Osteoblast (primary cell): ENCODE results near the gene XYLT1. TPM values are rescaled to one million over a fixed set of nuclear protein-coding genes. Genes with fewer than 3 reads are reported as not detected.

Source experiments
- DNase-seq: peaks from one replicate; pipeline ENCODE4 v3.0.0; 2011; ENCODE audit warnings: low spot score, mixed read lengths; ENCODE audit not compliant: insufficient read length; ENCODE audit errors: missing footprints
- H2AFZ ChIP-seq: 2 replicates; pipeline ENCODE4 v1.6.0; 2011; ENCODE audit warnings: mild to moderate bottlenecking, low read length
- H3K27ac ChIP-seq: 2 replicates; pipeline ENCODE4 v1.5.1; 2011; ENCODE audit warnings: mild to moderate bottlenecking, low read depth, low read length, moderate library complexity
- H3K27me3 ChIP-seq: 2 replicates; pipeline ENCODE4 v1.6.0; 2012; ENCODE audit warnings: mild to moderate bottlenecking, control low read depth, inconsistent platforms, low read length, moderate library complexity; ENCODE audit not compliant: insufficient read depth
- H3K36me3 ChIP-seq: 2 replicates; pipeline ENCODE4 v1.5.1; 2011; ENCODE audit warnings: mild to moderate bottlenecking, low read length, control low read depth, moderate library complexity; ENCODE audit not compliant: insufficient read depth
- H3K4me1 ChIP-seq: 2 replicates; pipeline ENCODE4 v1.5.1; 2011; ENCODE audit warnings: mild to moderate bottlenecking, low read length, control low read depth, moderate library complexity; ENCODE audit not compliant: insufficient read depth
- H3K4me2 ChIP-seq: 2 replicates; pipeline ENCODE4 v1.6.0; 2011; ENCODE audit warnings: mild to moderate bottlenecking, low read length; ENCODE audit not compliant: insufficient read depth
- H3K4me3 ChIP-seq: fragments of 200-600 bp; sonication (generic); 3 replicates; pipeline ENCODE4 v1.5.1; 2012; ENCODE audit warnings: mild to moderate bottlenecking, low read length, inconsistent platforms; ENCODE audit not compliant: insufficient read depth
- H3K79me2 ChIP-seq: 2 replicates; pipeline ENCODE4 v1.6.0; 2012; ENCODE audit warnings: mild to moderate bottlenecking, low read length, control low read depth, inconsistent platforms; ENCODE audit not compliant: insufficient read depth
- H3K9me3 ChIP-seq: 2 replicates; pipeline ENCODE4 v1.5.1; 2011; ENCODE audit warnings: low read depth, low read length, control low read depth
- H4K20me1 ChIP-seq: 2 replicates; pipeline ENCODE4 v1.6.0; 2012; ENCODE audit warnings: mild to moderate bottlenecking, low read length, control low read depth; ENCODE audit not compliant: insufficient read depth
- total RNA-seq: library from RNA; depleted of rRNA; stranded (reverse); fragments of >200 nt; gene quantifications from 2 replicates; pipeline ENCODE4 v1.2.3, GENCODE V29; 2012
- TF ChIP-seq, protein P1 (sequence below): IDR thresholded peaks from 2 replicates; pipeline ENCODE4 v1.5.1; 2011; ENCODE audit warnings: mild to moderate bottlenecking, low read depth, low read length, moderate library complexity; ENCODE audit errors: extremely low read depth

The XYLT1 gene
- total RNA-seq, 1 donor: 43.4 TPM

GRCh38 chr16:17497648-17498047, 26.9 kb upstream of the XYLT1 start:
- Histone ChIP-seq H3K36me3 (no peaks in the 10 kb centered on the region), H3K4me2 (peak overlapping the region; percentile 23), H4K20me1 (no peaks in the 10 kb centered on the region), H3K79me2 (no peaks in the 10 kb centered on the region), H3K4me3 (no peak overlapping the region), H3K27ac (no peak overlapping the region), H3K9me3 (no peaks in the 10 kb centered on the region), H3K4me1 (peaks cover 10% of the 10 kb centered on the region), H2AFZ (no peak overlapping the region), H3K27me3 (no peaks in the 10 kb centered on the region)
- peak; percentile 81 for DNase-seq
- TF ChIP-seq, protein P1, sequence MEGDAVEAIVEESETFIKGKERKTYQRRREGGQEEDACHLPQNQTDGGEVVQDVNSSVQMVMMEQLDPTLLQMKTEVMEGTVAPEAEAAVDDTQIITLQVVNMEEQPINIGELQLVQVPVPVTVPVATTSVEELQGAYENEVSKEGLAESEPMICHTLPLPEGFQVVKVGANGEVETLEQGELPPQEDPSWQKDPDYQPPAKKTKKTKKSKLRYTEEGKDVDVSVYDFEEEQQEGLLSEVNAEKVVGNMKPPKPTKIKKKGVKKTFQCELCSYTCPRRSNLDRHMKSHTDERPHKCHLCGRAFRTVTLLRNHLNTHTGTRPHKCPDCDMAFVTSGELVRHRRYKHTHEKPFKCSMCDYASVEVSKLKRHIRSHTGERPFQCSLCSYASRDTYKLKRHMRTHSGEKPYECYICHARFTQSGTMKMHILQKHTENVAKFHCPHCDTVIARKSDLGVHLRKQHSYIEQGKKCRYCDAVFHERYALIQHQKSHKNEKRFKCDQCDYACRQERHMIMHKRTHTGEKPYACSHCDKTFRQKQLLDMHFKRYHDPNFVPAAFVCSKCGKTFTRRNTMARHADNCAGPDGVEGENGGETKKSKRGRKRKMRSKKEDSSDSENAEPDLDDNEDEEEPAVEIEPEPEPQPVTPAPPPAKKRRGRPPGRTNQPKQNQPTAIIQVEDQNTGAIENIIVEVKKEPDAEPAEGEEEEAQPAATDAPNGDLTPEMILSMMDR: no peak

DNA sequence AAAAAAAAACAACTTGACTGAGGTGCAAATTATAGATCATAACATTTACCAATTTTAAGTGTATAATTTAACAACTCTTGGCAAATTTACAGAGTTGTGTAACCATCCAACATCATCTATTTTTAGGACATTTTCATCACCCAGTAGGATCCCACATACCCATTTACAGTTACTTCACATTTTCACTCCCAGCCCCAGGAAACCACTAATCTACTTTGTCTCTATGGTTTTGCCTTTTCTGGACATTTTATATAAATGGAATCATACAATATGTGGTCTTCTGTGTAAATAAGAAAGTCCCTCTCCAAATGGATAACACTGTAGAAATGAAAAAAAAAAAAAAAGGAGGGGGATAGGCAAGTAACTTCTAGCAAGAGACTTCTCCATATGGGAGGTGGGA, 26.1 kb upstream of the XYLT1 start:
- no peaks in the 10 kb centered on the region for H4K20me1 ChIP-seq
- H2AFZ ChIP-seq: no peak overlapping the region
- peaks cover 10% of the 10 kb centered on the region for H3K4me1 ChIP-seq
- no peaks in the 10 kb centered on the region for H3K36me3 ChIP-seq
- no peaks in the 10 kb centered on the region for H3K79me2 ChIP-seq
- H3K4me3 ChIP-seq: no peak overlapping the region
- no peak for DNase-seq
- H3K9me3 ChIP-seq: no peaks in the 10 kb centered on the region
- no peaks in the 10 kb centered on the region for H3K27me3 ChIP-seq
- H3K4me2 ChIP-seq: no peak overlapping the region
- H3K27ac ChIP-seq: no peak overlapping the region
- TF ChIP-seq, protein P1: no peak

- Histone ChIP-seq H2AFZ (no peak overlapping the region), H4K20me1 (no peaks in the 10 kb centered on the region), H3K4me1 (peaks cover 9% of the 10 kb centered on the region), H3K79me2 (no peaks in the 10 kb centered on the region), H3K27ac (no peak overlapping the region), H3K36me3 (no peaks in the 10 kb centered on the region), H3K4me3 (no peak overlapping the region), H3K4me2 (no peak overlapping the region), H3K9me3 (no peaks in the 10 kb centered on the region), H3K27me3 (no peaks in the 10 kb centered on the region)
- DNase-seq: no peak
- TF ChIP-seq, protein P1: no peak
Observed at GRCh38 chr16:17493012-17493411, 22.3 kb upstream of the XYLT1 start.

GRCh38 chr16:17491140-17491662, 20.4 kb upstream of the XYLT1 start:
- H2AFZ ChIP-seq: no peak overlapping the region
- H4K20me1 ChIP-seq: no peaks in the 10 kb centered on the region
- no peaks in the 10 kb centered on the region for H3K27me3 ChIP-seq
- TF ChIP-seq, protein P1: no peak
- no peaks in the 10 kb centered on the region for H3K4me1 ChIP-seq
- no peaks in the 10 kb centered on the region for H3K36me3 ChIP-seq
- H3K9me3 ChIP-seq: no peaks in the 10 kb centered on the region
- no peak overlapping the region for H3K4me3 ChIP-seq
- no peak overlapping the region for H3K27ac ChIP-seq
- H3K79me2 ChIP-seq: no peaks in the 10 kb centered on the region
- DNase-seq: no peak
- H3K4me2 ChIP-seq: no peak overlapping the region
